ENCODE data around the gene CACHD1.

Gene CACHD1

GRCh38 chr1:64484651-64485050, 14.7 kb downstream of the CACHD1 start:
- DNase-seq (ENCODE audit: insufficient read length, low spot score) (no peak), FAIRE-seq (no peak)
- no peak for TF ChIP-seq CTCF (IDR thresholded peaks at IDR 0.05; ENCODE audit: insufficient read depth, missing control alignments)

GRCh38 chr1:64486193-64486592, 16.3 kb downstream of the CACHD1 start:
- TF ChIP-seq CTCF (IDR thresholded peaks at IDR 0.05; ENCODE audit: insufficient read depth, missing control alignments) = no peak
- no peak for DNase-seq (ENCODE audit: insufficient read length, low spot score)
- no peak for FAIRE-seq

- DNase-seq (ENCODE audit: insufficient read length, low spot score) (no peak), FAIRE-seq (no peak)
- TF ChIP-seq CTCF (IDR thresholded peaks at IDR 0.05; ENCODE audit: insufficient read depth, missing control alignments) = no peak
These were observed 17.1 kb downstream of the CACHD1 start for GRCh38 chr1:64487061-64487460.

- TF ChIP-seq CTCF (IDR thresholded peaks at IDR 0.05; ENCODE audit: insufficient read depth, missing control alignments) = no peak
- no peak for DNase-seq (ENCODE audit: insufficient read length, low spot score)
- FAIRE-seq = no peak
These were observed 18.9 kb downstream of the CACHD1 start for GRCh38 chr1:64488862-64489261.

GRCh38 chr1:64489707-64490106, 19.8 kb downstream of the CACHD1 start:
- FAIRE-seq = no peak
- DNase-seq (ENCODE audit: insufficient read length, low spot score) = no peak
- no peak for TF ChIP-seq CTCF (IDR thresholded peaks at IDR 0.05; ENCODE audit: insufficient read depth, missing control alignments)

- DNase-seq (ENCODE audit: insufficient read length, low spot score) (no peak), FAIRE-seq (no peak)
- TF ChIP-seq CTCF (IDR thresholded peaks at IDR 0.05; ENCODE audit: insufficient read depth, missing control alignments) = no peak
These were observed 20.4 kb downstream of the CACHD1 start for GRCh38 chr1:64490213-64490818.

- no peak for TF ChIP-seq CTCF (IDR thresholded peaks at IDR 0.05; ENCODE audit: insufficient read depth, missing control alignments)
- no peak for DNase-seq (ENCODE audit: insufficient read length, low spot score)
- FAIRE-seq = no peak
These were observed 22.5 kb downstream of the CACHD1 start for GRCh38 chr1:64492424-64492823.

Measured in D721Med (cell line).